B cell (primary cell): ENCODE data around the gene ARHGAP33. TPM values are rescaled to one million over a fixed set of nuclear protein-coding genes. Genes with fewer than 3 reads are reported as not detected.

ENCODE experiments used
- ATAC-seq: fragments of 200-7000 bp; cut with Tn5 transposase; one replicate; pipeline ENCODE4 v1.10.0; 2021; ENCODE audit warnings: low read depth, mild to moderate bottlenecking, moderate number of reproducible peaks, moderate library complexity
- CTCF ChIA-PET: fragments of 350-600 bp; sonication (Branson Sonifier 250); formaldehyde crosslinking; loops from one replicate; lab custom pipeline; 2021; ENCODE audit warnings: antibody characterized with exemption, inconsistent platforms; lab: Charles Lee
- POLR2A ChIA-PET: fragments of 350-600 bp; sonication (Branson Sonifier 250); formaldehyde crosslinking; loops from one replicate; lab custom pipeline; 2021; ENCODE audit warnings: antibody characterized with exemption; lab: Charles Lee
- DNase-seq: peaks from one replicate; pipeline ENCODE4 v3.0.0; 2013
- H2AFZ ChIP-seq: 2 replicates; pipeline ENCODE4 v1.6.1; 2012; ENCODE audit warnings: mild to moderate bottlenecking, low read depth, low read length; ENCODE audit not compliant: insufficient read depth, poor library complexity, severe bottlenecking
- H3K27ac ChIP-seq, 2 donors: 1 replicate in 1 of 2; 2 replicates in 1 of 2; pipeline ENCODE4 v1.5.1; 2012 to 2013; ENCODE audit warnings: low read length in 2 of 2, mild to moderate bottlenecking in 2 of 2, moderate library complexity in 1 of 2
- H3K27me3 ChIP-seq, 4 experiments: fragments of 200-600 bp in 1 of 4; sonication (generic) in 1 of 4; replicated peaks in 1 of 4; 1 replicate in 2 of 4; 2 replicates in 2 of 4; pipeline versions ENCODE4 v1.6.1 to v1.7.0; 2013 to 2016; ENCODE audit warnings: low read length in 3 of 4, mild to moderate bottlenecking in 2 of 4, mixed read lengths in 1 of 4, moderate library complexity in 1 of 4; ENCODE audit not compliant: insufficient read depth in 4 of 4, control insufficient read depth in 3 of 4; ENCODE audit errors: control extremely low read depth in 1 of 4
- H3K36me3 ChIP-seq, 2 experiments: replicated peaks in 1 of 2; 1 replicate in 1 of 2; 2 replicates in 1 of 2; pipeline versions ENCODE4 v1.6.1 to v1.7.1; 2013; ENCODE audit warnings: low read length in 1 of 2; ENCODE audit not compliant: insufficient read depth in 2 of 2, control insufficient read depth in 1 of 2; ENCODE audit errors: control extremely low read depth in 1 of 2, extremely low read depth in 1 of 2
- H3K4me1 ChIP-seq, 2 donors: fragments of 200-600 bp in 1 of 2; sonication (generic) in 1 of 2; 1 replicate in 1 of 2; 2 replicates in 1 of 2; pipeline versions ENCODE4 v1.5.1 to v1.6.1; 2013 to 2017; ENCODE audit warnings: low read length in 2 of 2; ENCODE audit not compliant: control insufficient read depth in 2 of 2, insufficient read depth in 2 of 2
- H3K4me2 ChIP-seq: replicated peaks from 2 replicates; pipeline ENCODE3; 2012; ENCODE audit warnings: mild to moderate bottlenecking, low read depth, low read length; ENCODE audit not compliant: poor library complexity, severe bottlenecking
- H3K4me3 ChIP-seq, 5 experiments: fragments of 200-600 bp in 1 of 5; sonication (generic) in 1 of 5; 1 replicate in 3 of 5; 2 replicates in 2 of 5; pipeline versions ENCODE4 v1.5.1 to v1.7.0; 2011 to 2016; ENCODE audit warnings: low read length in 4 of 5, mild to moderate bottlenecking in 4 of 5, low read depth in 2 of 5, control low read depth in 1 of 5, moderate library complexity in 1 of 5; ENCODE audit not compliant: insufficient read depth in 1 of 5; ENCODE audit errors: control extremely low read depth in 1 of 5, extremely low read depth in 1 of 5
- H3K79me2 ChIP-seq: fragments of 200-600 bp; sonication (generic); one replicate; pipeline ENCODE4 v1.6.0; 2016; ENCODE audit warnings: low read length; ENCODE audit not compliant: control insufficient read depth, insufficient read depth
- H3K9ac ChIP-seq: fragments of 200-600 bp; sonication (generic); 2 replicates; pipeline ENCODE4 v1.6.1; 2017; ENCODE audit warnings: mild to moderate bottlenecking, low read length, moderate library complexity
- H3K9me3 ChIP-seq, 3 donors: one replicate each; pipeline versions ENCODE4 v1.6.1 to v1.7.1; 2013; ENCODE audit warnings: low read length in 2 of 3; ENCODE audit not compliant: control insufficient read depth in 2 of 3, insufficient read depth in 1 of 3; ENCODE audit errors: control extremely low read depth in 1 of 3
- H4K20me1 ChIP-seq: 2 replicates; pipeline ENCODE4 v1.6.0; 2012; ENCODE audit warnings: mild to moderate bottlenecking, low read length; ENCODE audit not compliant: insufficient read depth, control insufficient read depth, poor library complexity, severe bottlenecking
- H3K27ac Mint-ChIP-seq: one replicate; pipeline ENCODE4 v1.8.0; 2021; ENCODE audit warnings: mixed read lengths
- H3K27me3 Mint-ChIP-seq: one replicate; pipeline ENCODE4 v1.8.0; 2021; ENCODE audit warnings: mixed read lengths
- H3K4me1 Mint-ChIP-seq: one replicate; pipeline ENCODE4 v1.8.0; 2021; ENCODE audit warnings: mixed read lengths
- H3K4me3 Mint-ChIP-seq: one replicate; pipeline ENCODE4 v1.8.0; 2021; ENCODE audit warnings: mixed read lengths
- H3K9me3 Mint-ChIP-seq: one replicate; pipeline ENCODE4 v1.8.0; 2022; ENCODE audit warnings: mixed read lengths; ENCODE audit not compliant: insufficient read depth
- EZH2 ChIP-seq: IDR thresholded peaks from 2 replicates; pipeline ENCODE4 v1.6.1; 2012; ENCODE audit warnings: borderline replicate concordance, low read depth, mild to moderate bottlenecking, moderate library complexity, low read length; ENCODE audit not compliant: insufficient read depth, poor library complexity, severe bottlenecking
- WGBS: methylation state at CpG from one replicate; pipeline ENCODE4 v1.1.5; 2013; ENCODE audit warnings: missing lambda C conversion rate; ENCODE audit not compliant: insufficient coverage; 5-methylcytosine and 5-hydroxymethylcytosine counted together
- intact Hi-C: fragments of 100-400 bp; cut with micrococcal nuclease; formaldehyde crosslinking; loops from one replicate; pipeline ENCODE4 v1.10.0; 2022
- polyA plus RNA-seq: library from polyadenylated mRNA; depleted of rRNA; stranded (reverse); fragments of >200 nt; gene quantifications from 2 replicates; pipeline ENCODE4 v1.2.3, GENCODE V29; 2012
- total RNA-seq, 2 donors: library from RNA; stranded (reverse); fragments of 120-200 nt in 1 of 2; gene quantifications; 1 replicate in 1 of 2; 2 replicates in 1 of 2; pipeline versions ENCODE4 v1.2.3 to v1.2.4, GENCODE V29; 2013 to 2022
- TF ChIP-seq, protein P1 (sequence below): fragments of 200-600 bp; IDR thresholded peaks from one replicate; pipeline ENCODE4 v1.8.0; 2022; ENCODE audit warnings: antibody characterized with exemption, mild to moderate bottlenecking

The ARHGAP33 gene
- total and polyA plus RNA-seq, 2 donors (not counting 1 experiment from before 2014, with no cell fraction given) = 18.2 to 27.8 TPM

DNA sequence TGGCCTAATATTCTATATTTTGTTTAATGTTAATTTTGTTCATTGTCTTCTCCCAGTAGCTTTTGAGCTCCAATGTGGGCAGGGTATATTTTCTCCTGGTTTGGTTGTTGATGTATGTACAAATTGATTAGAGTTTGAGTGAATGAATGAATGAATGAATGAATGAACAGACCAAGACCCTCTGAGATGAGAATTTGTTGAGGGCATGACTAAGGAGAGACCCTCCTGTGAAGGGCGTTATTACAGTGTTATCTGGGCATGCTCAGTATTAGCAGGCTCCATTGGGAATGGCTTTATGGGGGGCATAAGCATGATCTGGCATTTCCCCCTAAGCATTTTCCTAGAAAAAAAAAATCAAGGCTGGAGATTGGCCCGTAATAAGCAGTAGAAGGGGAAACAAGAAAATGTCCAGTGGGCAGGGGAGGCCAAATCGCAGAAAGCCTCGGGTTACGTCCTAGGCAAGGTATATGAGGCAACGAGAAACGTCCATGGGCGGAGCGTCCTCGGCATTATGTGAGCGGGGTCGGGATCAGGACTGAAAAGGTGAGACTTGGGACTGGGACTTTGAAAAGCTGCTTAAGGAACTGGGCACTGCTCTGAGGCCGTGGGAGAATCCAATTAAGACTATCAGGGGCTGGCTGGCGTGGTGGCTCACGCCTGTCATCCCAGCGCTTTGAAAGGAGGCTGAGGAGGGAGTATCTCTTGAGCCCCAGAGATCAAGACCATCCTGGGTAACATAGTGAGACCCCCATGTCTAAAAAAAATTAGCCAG is 904 bp upstream of the ARHGAP33 start:
- Histone ChIP-seq H2AFZ (peak overlapping the region; percentile 46), H4K20me1 (no peaks in the 10 kb centered on the region), H3K79me2 (peaks cover 4% of the 10 kb centered on the region), H3K9me3 (no peaks in the 10 kb centered on the region), H3K4me3 (peak overlapping the region in 4 of 5 experiments; percentile 26 to 68 (median 60)), H3K4me2 (peak overlapping the region; percentile 90), H3K36me3 (no peaks in the 10 kb centered on the region), H3K27me3 (no peaks in the 10 kb centered on the region), H3K4me1 (peaks cover 10 to 16% of the 10 kb centered on the region in 2 donors), H3K9ac (peak overlapping the region; percentile 62), H3K27ac (no peak overlapping the region)
- intact Hi-C loops = loop anchor here (1.0 to 2.0 kb wide), 8 partner anchors 16 to 130 kb away; partner anchors contain the start of genes COX6B1, LIN37, PROSER3 and PSENEN
- Mint-ChIP-seq H3K4me1 (peaks cover 10% of the 10 kb centered on the region), H3K4me3 (peak overlapping the region; percentile 86), H3K27ac (no peak overlapping the region), H3K27me3 (no peaks in the 10 kb centered on the region), H3K9me3 (no peaks in the 10 kb centered on the region)
- ATAC-seq (no peak), DNase-seq (no peak)
- CTCF ChIA-PET = no interaction called here
- POLR2A ChIA-PET = no interaction called here
- WGBS = 68% methylated on average over 15 of the region's 16 CpGs
- TF ChIP-seq, protein P1, sequence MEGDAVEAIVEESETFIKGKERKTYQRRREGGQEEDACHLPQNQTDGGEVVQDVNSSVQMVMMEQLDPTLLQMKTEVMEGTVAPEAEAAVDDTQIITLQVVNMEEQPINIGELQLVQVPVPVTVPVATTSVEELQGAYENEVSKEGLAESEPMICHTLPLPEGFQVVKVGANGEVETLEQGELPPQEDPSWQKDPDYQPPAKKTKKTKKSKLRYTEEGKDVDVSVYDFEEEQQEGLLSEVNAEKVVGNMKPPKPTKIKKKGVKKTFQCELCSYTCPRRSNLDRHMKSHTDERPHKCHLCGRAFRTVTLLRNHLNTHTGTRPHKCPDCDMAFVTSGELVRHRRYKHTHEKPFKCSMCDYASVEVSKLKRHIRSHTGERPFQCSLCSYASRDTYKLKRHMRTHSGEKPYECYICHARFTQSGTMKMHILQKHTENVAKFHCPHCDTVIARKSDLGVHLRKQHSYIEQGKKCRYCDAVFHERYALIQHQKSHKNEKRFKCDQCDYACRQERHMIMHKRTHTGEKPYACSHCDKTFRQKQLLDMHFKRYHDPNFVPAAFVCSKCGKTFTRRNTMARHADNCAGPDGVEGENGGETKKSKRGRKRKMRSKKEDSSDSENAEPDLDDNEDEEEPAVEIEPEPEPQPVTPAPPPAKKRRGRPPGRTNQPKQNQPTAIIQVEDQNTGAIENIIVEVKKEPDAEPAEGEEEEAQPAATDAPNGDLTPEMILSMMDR = no peak
- TF ChIP-seq EZH2 = no peak

DNA sequence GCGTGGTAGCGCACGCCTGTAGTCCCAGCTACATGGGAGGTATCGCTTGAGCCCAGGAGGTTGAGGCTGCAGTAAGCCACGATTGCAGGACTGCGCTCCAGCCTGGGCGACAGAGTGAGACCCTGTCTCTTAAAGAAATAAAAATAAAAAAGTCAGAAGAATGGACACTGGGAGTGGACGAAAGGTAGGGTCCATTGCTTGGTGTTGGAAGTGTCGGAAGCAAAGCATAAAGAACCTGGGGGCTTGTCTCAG is 392 bp upstream of the ARHGAP33 start:
- H3K36me3 ChIP-seq = no peaks in the 10 kb centered on the region
- H3K9me3 Mint-ChIP-seq = no peaks in the 10 kb centered on the region
- intact Hi-C loops = loop anchor here (1.0 to 2.0 kb wide), 8 partner anchors 17 to 131 kb away; partner anchors contain the start of genes COX6B1, LIN37, PROSER3 and PSENEN
- peaks cover 10 to 16% of the 10 kb centered on the region in 2 donors for H3K4me1 ChIP-seq
- H3K27me3 ChIP-seq = no peaks in the 10 kb centered on the region
- WGBS = 34% methylated on average over 9 of the region's 9 CpGs
- H3K4me3 ChIP-seq = peak overlapping the region; percentile 16 to 68 (median 58)
- peaks cover 4% of the 10 kb centered on the region for H3K79me2 ChIP-seq
- H3K27ac ChIP-seq = no peak overlapping the region
- no peaks in the 10 kb centered on the region for H3K27me3 Mint-ChIP-seq
- POLR2A ChIA-PET = no interaction called here
- H3K4me2 ChIP-seq = peak overlapping the region; percentile 90
- peak overlapping the region; percentile 46 for H2AFZ ChIP-seq
- H3K9me3 ChIP-seq = no peaks in the 10 kb centered on the region
- peak overlapping the region; percentile 43 for H3K27ac Mint-ChIP-seq
- H3K4me1 Mint-ChIP-seq = peaks cover 10% of the 10 kb centered on the region
- H3K4me3 Mint-ChIP-seq = peak overlapping the region; percentile 86
- ATAC-seq (no peak), DNase-seq (no peak)
- H3K9ac ChIP-seq = peak overlapping the region; percentile 62
- no peaks in the 10 kb centered on the region for H4K20me1 ChIP-seq
- TF ChIP-seq EZH2 = no peak
- TF ChIP-seq, protein P1 = no peak
- CTCF ChIA-PET = no interaction called here
